HT-29 (cell line): ENCODE results near the gene UBE2D4. TPM values are rescaled to one million over a fixed set of nuclear protein-coding genes. Genes with fewer than 3 reads are reported as not detected.

ENCODE experiments used
- total RNA-seq: library from RNA; depleted of rRNA; stranded (reverse); fragments of >200 nt; shearing (Covaris generic); gene quantifications from 2 replicates; pipeline ENCODE4 v1.2.3, GENCODE V29; 2014; rRNA removed

The UBE2D4 gene
- total RNA-seq, 1 experiment from 2014 or later: 21.0 TPM

Other genes starting within 250 kb of the UBE2D4 start
- 55.2 and 72.0 TPM in 2 replicates for gene COA1, start 196.9 kb upstream of the UBE2D4 start, total RNA-seq
- gene BLVRA, start 167.8 kb upstream of the UBE2D4 start, total RNA-seq: 0.73 and 2.0 TPM in 2 replicates
- gene MRPS24, start 56.9 kb upstream of the UBE2D4 start, total RNA-seq: 203 and 235 TPM in 2 replicates
- 29.3 and 32.9 TPM in 2 replicates for gene URGCP, start 19.8 kb upstream of the UBE2D4 start, total RNA-seq
- gene SPDYE1, start 71.5 kb downstream of the UBE2D4 start, total RNA-seq: not detected in 2 replicates
- gene DBNL, start 118.3 kb downstream of the UBE2D4 start, total RNA-seq: 184 and 203 TPM in 2 replicates
- gene PGAM2, start 139.1 kb downstream of the UBE2D4 start, total RNA-seq: 0.56 TPM in 1 of 2 replicates, not detected in the other
- 20.0 and 22.9 TPM in 2 replicates for gene POLM, start 156.1 kb downstream of the UBE2D4 start, total RNA-seq
- gene AEBP1, start 177.9 kb downstream of the UBE2D4 start, total RNA-seq: not detected in 2 replicates
- gene POLD2, start 197.1 kb downstream of the UBE2D4 start, total RNA-seq: 258 and 277 TPM in 2 replicates
- not detected in 2 replicates for gene MYL7, start 214.9 kb downstream of the UBE2D4 start, total RNA-seq